Neural progenitor cell (in vitro differentiated cells): ENCODE measurements around the gene CABP4. TPM values are rescaled to one million over a fixed set of nuclear protein-coding genes. Genes with fewer than 3 reads are reported as not detected.

Experiments
- DNase-seq: peaks from one replicate; pipeline ENCODE4 v3.0.0-alpha.2; 2016; ENCODE audit warnings: low spot score
- H2AFZ ChIP-seq: fragments of 200-600 bp; sonication (generic); replicated peaks from 2 replicates; pipeline ENCODE4 v1.6.1; 2016; ENCODE audit warnings: antibody characterized with exemption
- H3F3A ChIP-seq: fragments of 200-600 bp; sonication (generic); 2 replicates; pipeline ENCODE4 v1.6.1; 2016; ENCODE audit warnings: antibody characterized with exemption, low read depth
- H3K27ac ChIP-seq: fragments of 200-600 bp; sonication (generic); 2 replicates; pipeline ENCODE4 v1.5.1; 2016; ENCODE audit warnings: mild to moderate bottlenecking
- H3K27me3 ChIP-seq: fragments of 200-600 bp; sonication (generic); 2 replicates; pipeline ENCODE4 v1.6.1; 2016; ENCODE audit warnings: mild to moderate bottlenecking, moderate library complexity
- H3K36me3 ChIP-seq: fragments of 200-600 bp; sonication (generic); 2 replicates; pipeline ENCODE4 v1.5.1; 2016
- H3K4me1 ChIP-seq: fragments of 200-600 bp; sonication (generic); 2 replicates; pipeline ENCODE4 v1.6.1; 2016; ENCODE audit warnings: mixed run types
- H3K4me2 ChIP-seq: fragments of 200-600 bp; sonication (generic); 2 replicates; pipeline ENCODE4 v1.6.1; 2016
- H3K4me3 ChIP-seq: fragments of 200-600 bp; sonication (generic); 2 replicates; pipeline ENCODE4 v1.5.1; 2016
- H3K79me2 ChIP-seq: fragments of 200-600 bp; sonication (generic); 2 replicates; pipeline ENCODE4 v1.6.1; 2016; ENCODE audit warnings: low read depth
- H3K9ac ChIP-seq: fragments of 200-600 bp; sonication (generic); 2 replicates; pipeline ENCODE4 v1.6.1; 2016
- H3K9me3 ChIP-seq: fragments of 200-600 bp; sonication (generic); 2 replicates; pipeline ENCODE4 v1.5.1; 2016; ENCODE audit warnings: low read depth
- H4K20me1 ChIP-seq: fragments of 200-600 bp; sonication (generic); 2 replicates; pipeline ENCODE4 v1.6.1; 2016; ENCODE audit warnings: low read depth
- H3K27ac Mint-ChIP-seq: 3 replicates; pipeline ENCODE4 v1.8.0; 2021; ENCODE audit warnings: mixed read lengths
- H3K27me3 Mint-ChIP-seq: 2 replicates; pipeline ENCODE4 v1.8.0; 2022; ENCODE audit warnings: low read depth, mild to moderate bottlenecking, inconsistent platforms, moderate library complexity, mixed read lengths; ENCODE audit not compliant: insufficient read depth
- H3K36me3 Mint-ChIP-seq: 3 replicates; pipeline ENCODE4 v1.8.0; 2021; ENCODE audit warnings: mixed read lengths
- H3K4me1 Mint-ChIP-seq: 3 replicates; pipeline ENCODE4 v1.8.0; 2021; ENCODE audit warnings: mixed read lengths
- H3K4me3 Mint-ChIP-seq: 3 replicates; pipeline ENCODE4 v1.8.0; 2021; ENCODE audit warnings: mild to moderate bottlenecking, moderate library complexity, mixed read lengths
- H3K9me3 Mint-ChIP-seq: 3 replicates; pipeline ENCODE4 v1.8.0; 2020; ENCODE audit warnings: mixed read lengths
- CTCF ChIP-seq: fragments of 200-600 bp; sonication (generic); IDR thresholded peaks from 2 replicates; pipeline ENCODE4 v1.5.1; 2017; ENCODE audit warnings: antibody characterized with exemption, mild to moderate bottlenecking
- EZH2 ChIP-seq: fragments of 200-600 bp; sonication (generic); IDR thresholded peaks from 2 replicates; pipeline ENCODE4 v1.6.1; 2017; ENCODE audit warnings: antibody characterized with exemption, mild to moderate bottlenecking, moderate library complexity
- EZH2phosphoT487 ChIP-seq: fragments of 200-600 bp; sonication (generic); IDR thresholded peaks from 2 replicates; pipeline ENCODE4 v1.6.1; 2017; ENCODE audit warnings: antibody characterized with exemption
- total RNA-seq: library from RNA; depleted of rRNA; stranded (reverse); fragments of >200 nt; gene quantifications from 2 replicates; pipeline ENCODE4 v1.2.3, GENCODE V29; 2015; ENCODE audit warnings: low replicate concordance

The CABP4 gene
- total RNA-seq, 1 donor from 2014 or later = not detected

DNA sequence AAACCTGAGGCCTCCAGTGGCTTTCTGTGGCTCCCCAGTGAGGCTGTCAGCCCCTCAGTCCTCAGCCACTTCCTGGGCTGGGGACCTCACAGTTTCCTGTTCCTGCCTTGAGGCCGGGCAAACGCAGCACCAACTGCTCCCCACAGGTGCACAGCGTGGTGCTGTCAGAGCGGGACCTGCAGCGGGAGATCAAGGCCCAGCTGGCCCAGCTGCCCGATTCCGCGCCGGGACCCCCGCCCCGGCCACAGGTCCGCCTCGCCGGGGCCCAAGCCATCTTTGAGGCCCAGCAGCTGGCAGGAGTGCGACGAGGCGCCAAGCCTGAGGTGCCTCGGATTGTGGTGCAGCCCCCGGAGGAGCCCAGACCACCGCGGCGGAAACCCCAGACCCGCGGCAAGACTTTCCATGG, 45.9 kb upstream of the CABP4 start:
- no peak overlapping the region for H2AFZ ChIP-seq
- DNase-seq = no peak
- H3K9me3 Mint-ChIP-seq = no peaks in the 10 kb centered on the region
- no peaks in the 10 kb centered on the region for H3K79me2 ChIP-seq
- H3K27ac Mint-ChIP-seq = no peak overlapping the region
- no peak overlapping the region for H3K4me3 Mint-ChIP-seq
- no peaks in the 10 kb centered on the region for H4K20me1 ChIP-seq
- H3F3A ChIP-seq = peaks cover 13% of the 10 kb centered on the region
- no peaks in the 10 kb centered on the region for H3K36me3 ChIP-seq
- no peak for TF ChIP-seq CTCF
- no peak for TF ChIP-seq EZH2phosphoT487
- no peak for TF ChIP-seq EZH2
- peaks cover 26% of the 10 kb centered on the region for H3K4me1 Mint-ChIP-seq
- no peak overlapping the region for H3K4me2 ChIP-seq
- H3K27me3 Mint-ChIP-seq = peaks cover 13% of the 10 kb centered on the region
- H3K9ac ChIP-seq = no peak overlapping the region
- H3K36me3 Mint-ChIP-seq = no peaks in the 10 kb centered on the region
- no peak overlapping the region for H3K27ac ChIP-seq
- H3K9me3 ChIP-seq = no peaks in the 10 kb centered on the region
- no peak overlapping the region for H3K4me3 ChIP-seq
- H3K4me1 ChIP-seq = peaks cover 19% of the 10 kb centered on the region
- peaks cover 6% of the 10 kb centered on the region for H3K27me3 ChIP-seq

- no peak overlapping the region for H3K27ac ChIP-seq
- Mint-ChIP-seq H3K27me3 (peaks cover 12% of the 10 kb centered on the region), H3K36me3 (no peaks in the 10 kb centered on the region), H3K27ac (no peak overlapping the region), H3K9me3 (no peaks in the 10 kb centered on the region), H3K4me1 (peaks cover 21% of the 10 kb centered on the region), H3K4me3 (no peak overlapping the region)
- H3K9me3 ChIP-seq = no peaks in the 10 kb centered on the region
- H3K79me2 ChIP-seq = no peaks in the 10 kb centered on the region
- H3K4me2 ChIP-seq = peak overlapping the region; percentile 17
- peaks cover 20% of the 10 kb centered on the region for H3K4me1 ChIP-seq
- H3K9ac ChIP-seq = no peak overlapping the region
- TF ChIP-seq CTCF (no peak), EZH2 (no peak), EZH2phosphoT487 (no peak)
- no peaks in the 10 kb centered on the region for H4K20me1 ChIP-seq
- H3K36me3 ChIP-seq = no peaks in the 10 kb centered on the region
- DNase-seq = peak; percentile 67
- peaks cover 12% of the 10 kb centered on the region for H3K27me3 ChIP-seq
- H3K4me3 ChIP-seq = no peak overlapping the region
- no peak overlapping the region for H2AFZ ChIP-seq
- peaks cover 13% of the 10 kb centered on the region for H3F3A ChIP-seq
Measured at GRCh38 chr11:67409781-67410368, 45.3 kb upstream of the CABP4 start.

GRCh38 chr11:67410369-67410831, 44.8 kb upstream of the CABP4 start:
- no peak for TF ChIP-seq EZH2phosphoT487
- TF ChIP-seq EZH2 = no peak
- no peak for TF ChIP-seq CTCF
- H3K27me3 Mint-ChIP-seq = peaks cover 15% of the 10 kb centered on the region
- Histone ChIP-seq H3K9me3 (no peaks in the 10 kb centered on the region), H3K4me2 (peak overlapping the region; percentile 17), H3K4me1 (peaks cover 22% of the 10 kb centered on the region), H3K36me3 (no peaks in the 10 kb centered on the region), H3K79me2 (no peaks in the 10 kb centered on the region), H3K9ac (no peak overlapping the region), H4K20me1 (no peaks in the 10 kb centered on the region), H2AFZ (no peak overlapping the region), H3F3A (peaks cover 13% of the 10 kb centered on the region), H3K27ac (no peak overlapping the region), H3K4me3 (no peak overlapping the region), H3K27me3 (peaks cover 17% of the 10 kb centered on the region)
- peaks cover 21% of the 10 kb centered on the region for H3K4me1 Mint-ChIP-seq
- H3K4me3 Mint-ChIP-seq = no peak overlapping the region
- H3K36me3 Mint-ChIP-seq = no peaks in the 10 kb centered on the region
- no peak for DNase-seq
- H3K27ac Mint-ChIP-seq = no peak overlapping the region
- H3K9me3 Mint-ChIP-seq = no peaks in the 10 kb centered on the region
